SH-SY5Y (cell line): ENCODE data around the gene DMRTC2.

ENCODE experiments used
- GATA2 ChIP-seq: IDR thresholded peaks from 2 replicates; pipeline ENCODE4 v1.6.1; 2011; ENCODE audit warnings: mild to moderate bottlenecking, low read depth, low read length
- GATA3 ChIP-seq: IDR thresholded peaks from 2 replicates; pipeline ENCODE4 v1.6.1; 2011; ENCODE audit warnings: low read depth, mild to moderate bottlenecking, low read length, moderate library complexity

DMRTC2 gene

GRCh38 chr19:41821003-41821735 is 23.7 kb upstream of the DMRTC2 start:
- TF ChIP-seq GATA2 (no peak), GATA3 (no peak)

DNA sequence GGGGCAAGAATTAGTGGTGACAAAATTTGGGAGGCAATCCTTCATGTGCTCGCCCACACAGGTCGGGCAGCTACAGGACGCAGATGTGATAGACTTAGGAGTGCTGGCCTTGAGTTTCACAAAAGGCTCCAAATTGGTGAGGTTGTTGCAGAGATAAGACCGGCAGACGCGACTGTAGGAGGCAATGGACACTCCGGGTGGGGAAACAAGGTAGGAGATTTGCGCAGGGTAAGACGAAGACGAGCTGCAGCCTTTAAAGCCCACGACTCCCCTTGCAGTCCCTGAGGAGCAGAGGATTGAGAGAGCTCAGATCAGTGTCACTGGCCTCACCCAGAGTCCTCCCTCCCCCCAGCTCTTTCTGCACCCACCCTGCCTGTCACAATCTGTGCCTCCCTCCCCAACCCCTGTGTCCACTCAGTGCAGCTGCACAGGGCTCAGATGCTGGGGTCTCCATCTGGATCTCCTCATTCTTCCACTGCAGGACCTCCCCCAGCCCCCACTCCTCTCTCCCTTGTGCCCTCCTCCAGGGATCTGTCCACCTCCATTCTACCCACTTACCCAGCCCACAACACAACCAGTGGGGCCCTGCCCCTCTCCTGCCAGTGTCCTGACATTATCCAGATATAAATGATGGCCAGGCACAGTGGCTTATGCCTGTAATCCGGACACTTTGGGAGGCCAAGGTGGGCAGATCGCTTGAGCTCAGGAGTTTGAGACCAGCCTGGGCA is 6.7 kb upstream of the DMRTC2 start:
- TF ChIP-seq GATA3 (no peak), GATA2 (no peak)

DNA sequence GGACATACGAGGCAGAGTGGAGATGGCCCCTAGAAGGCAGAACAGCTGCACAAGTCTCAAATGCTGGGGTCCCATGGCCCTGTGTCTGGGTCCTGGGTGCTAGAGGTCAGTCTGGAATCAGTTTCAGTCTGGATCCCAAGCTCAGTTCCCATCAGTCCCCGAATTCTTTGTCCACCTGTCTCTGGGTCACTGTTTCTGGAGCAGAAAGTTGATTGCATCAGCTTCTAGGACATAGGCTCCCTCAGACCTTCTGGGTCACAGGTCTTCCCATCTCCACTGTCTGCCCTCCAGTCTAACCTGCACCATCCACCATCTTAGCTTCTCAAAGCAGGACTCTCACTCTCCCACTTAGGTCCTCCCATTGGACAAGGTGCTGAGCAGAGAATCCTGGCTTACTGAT is 5.6 kb upstream of the DMRTC2 start:
- TF ChIP-seq GATA2 (no peak), GATA3 (no peak)

DNA sequence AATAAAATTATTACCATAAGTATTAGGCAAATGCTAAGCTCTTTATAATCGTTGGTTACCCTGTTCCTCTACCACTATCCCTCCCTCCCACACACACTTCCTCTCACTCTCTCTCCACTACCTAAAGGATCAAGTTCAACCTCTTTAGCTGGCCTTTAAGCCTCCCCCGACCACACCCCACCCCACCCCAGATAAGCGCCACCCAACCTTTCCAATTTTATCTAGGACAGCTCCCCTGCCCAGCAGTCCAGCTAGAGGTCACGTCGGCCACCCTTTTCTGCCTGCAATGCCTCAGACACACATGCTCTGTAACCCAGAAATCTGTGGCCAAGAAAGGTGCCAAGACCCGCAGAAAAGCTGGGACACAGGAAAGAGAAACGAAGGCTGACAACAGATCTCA is 1.5 kb upstream of the DMRTC2 start:
- TF ChIP-seq GATA3: no peak
- TF ChIP-seq GATA2: no peak

DNA sequence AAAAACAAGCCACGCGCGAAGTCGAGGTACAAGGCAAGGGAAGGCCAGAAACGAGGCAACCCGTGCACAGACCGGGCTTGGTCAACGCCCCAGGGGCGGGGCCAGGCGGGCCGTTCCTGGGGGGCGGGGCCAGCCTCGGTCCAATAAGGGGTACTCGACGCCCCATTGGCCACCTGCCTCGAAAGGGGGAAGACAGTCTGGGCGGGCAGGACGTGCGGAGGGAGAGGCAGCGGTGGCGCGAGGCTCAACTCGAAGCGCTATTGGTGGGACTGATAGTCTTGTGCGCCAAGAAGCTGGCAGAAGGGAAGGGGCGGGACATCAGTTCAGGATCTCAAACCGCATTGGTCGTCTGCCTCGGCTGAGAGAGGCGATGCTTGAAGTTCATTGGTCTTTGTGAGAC is 241 bp upstream of the DMRTC2 start, which contains the start of gene LYPD4:
Gene LYPD4, minus strand, starts transcription at position 83 of the 400 bp plus-strand sequence. CDS start 5,398 bp downstream, outside the sequence.
- TF ChIP-seq GATA2: no peak
- TF ChIP-seq GATA3: no peak

DNA sequence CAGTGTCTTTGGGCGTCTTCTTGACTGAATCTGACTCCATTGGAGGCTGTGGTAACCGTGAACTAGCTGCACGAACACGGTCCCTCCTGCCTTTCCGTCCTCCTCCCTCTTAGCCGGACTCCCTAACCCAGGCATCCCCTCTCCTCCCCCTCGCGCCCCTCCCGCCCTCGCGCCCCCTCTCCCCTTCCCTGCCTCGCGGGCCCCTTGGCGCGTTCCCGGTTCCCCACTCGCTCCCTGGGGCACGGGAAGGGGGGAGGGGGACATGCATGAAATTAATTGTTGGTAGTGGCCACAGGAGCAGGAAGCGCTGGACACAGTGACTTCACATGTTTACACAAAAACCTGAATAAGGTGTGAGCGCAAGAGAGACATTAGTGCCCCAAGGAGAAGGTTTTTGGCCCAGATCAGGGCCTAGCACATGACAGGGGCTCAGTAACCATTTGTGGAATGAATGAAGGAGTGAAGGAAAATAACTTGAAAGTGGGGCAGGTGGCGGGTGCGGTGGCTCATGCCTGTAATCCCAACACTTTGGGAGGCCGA is 279 bp downstream of the DMRTC2 start:
- TF ChIP-seq GATA2: no peak
- no peak for TF ChIP-seq GATA3

- TF ChIP-seq GATA3: no peak
- TF ChIP-seq GATA2: no peak
These were observed 2.7 kb downstream of the DMRTC2 start for GRCh38 chr19:41847351-41848105.

DNA sequence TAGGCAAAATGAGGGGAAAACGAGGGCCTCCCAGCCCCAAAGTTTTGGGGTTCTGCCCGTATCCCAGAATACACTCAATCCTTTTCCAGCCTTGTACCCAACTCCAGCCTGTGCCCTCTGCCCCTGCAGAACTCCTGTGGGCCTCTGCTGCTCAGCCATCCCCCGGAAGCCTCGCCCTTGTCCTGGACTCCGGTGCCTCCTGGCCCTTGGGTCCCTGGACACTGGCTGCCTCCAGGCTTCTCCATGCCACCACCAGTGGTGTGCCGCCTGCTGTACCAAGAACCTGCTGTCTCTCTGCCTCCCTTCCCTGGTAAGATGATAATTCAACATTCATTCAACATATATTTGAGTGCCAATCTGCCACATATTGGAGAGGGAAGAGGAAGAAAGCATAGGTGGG is 3.8 kb downstream of the DMRTC2 start:
- no peak for TF ChIP-seq GATA2
- TF ChIP-seq GATA3: no peak

GRCh38 chr19:41849067-41849466 is 4.2 kb downstream of the DMRTC2 start:
- TF ChIP-seq GATA2 (no peak), GATA3 (no peak)

DNA sequence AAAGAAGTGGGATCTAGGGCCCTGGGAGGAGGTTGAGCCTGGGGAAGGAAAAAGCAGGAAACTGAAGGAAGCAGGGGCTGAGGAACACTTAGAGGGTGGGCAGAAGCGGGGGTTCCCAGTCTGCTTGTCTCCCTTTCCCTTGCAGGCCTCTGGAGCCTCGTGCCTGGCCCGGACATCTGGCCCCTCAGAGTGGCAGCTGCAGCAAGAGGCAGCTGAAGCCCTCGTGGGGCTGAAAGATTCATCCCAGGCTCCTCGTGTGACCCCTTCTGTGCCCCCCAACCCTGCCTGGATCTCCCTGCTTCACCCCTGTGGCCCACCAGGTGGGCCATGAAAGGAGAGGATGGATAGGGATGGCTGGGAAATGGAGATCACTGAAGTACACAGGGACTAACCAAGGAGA is 5.5 kb downstream of the DMRTC2 start:
- TF ChIP-seq GATA2: no peak
- no peak for TF ChIP-seq GATA3

- TF ChIP-seq GATA2 (no peak), GATA3 (no peak)
These were observed 6.6 kb downstream of the DMRTC2 start for GRCh38 chr19:41851456-41851855.

GRCh38 chr19:41853344-41853743 is 8.5 kb downstream of the DMRTC2 start:
- TF ChIP-seq GATA2: no peak
- TF ChIP-seq GATA3: no peak

GRCh38 chr19:41853768-41854167 is 8.9 kb downstream of the DMRTC2 start:
- TF ChIP-seq GATA2: no peak
- no peak for TF ChIP-seq GATA3

DNA sequence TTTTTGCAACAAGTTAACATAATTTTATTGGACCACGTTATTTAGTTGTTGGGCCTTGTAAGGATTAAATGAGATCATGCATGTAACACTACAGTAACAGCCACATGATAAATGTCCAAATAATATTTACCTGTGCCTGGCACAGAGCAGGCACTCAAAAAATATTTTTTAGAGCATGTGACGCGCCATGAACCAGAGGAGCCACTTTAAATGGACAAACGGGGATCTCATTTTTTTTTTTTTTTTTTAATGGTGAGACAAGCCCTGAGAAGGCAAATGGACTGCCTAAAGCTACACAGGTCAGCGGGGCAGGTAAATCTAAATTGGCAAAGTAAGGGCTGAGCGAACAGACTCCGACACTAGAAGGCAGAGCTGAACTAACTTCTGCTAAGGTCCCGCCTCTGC is 14.4 kb downstream of the DMRTC2 start:
- TF ChIP-seq GATA3 (no peak), GATA2 (no peak)
